ENCODE data around the gene DNAH14. TPM values are rescaled to one million over a fixed set of nuclear protein-coding genes. Genes with fewer than 3 reads are reported as not detected.
"Not testable (repeated sequence)": the region's sequence is repeated elsewhere in the genome, so short reads cannot be mapped to it uniquely, and the experiment has no call there.

The DNAH14 gene
- total RNA-seq, 1 donor = 14.7 TPM

DNA sequence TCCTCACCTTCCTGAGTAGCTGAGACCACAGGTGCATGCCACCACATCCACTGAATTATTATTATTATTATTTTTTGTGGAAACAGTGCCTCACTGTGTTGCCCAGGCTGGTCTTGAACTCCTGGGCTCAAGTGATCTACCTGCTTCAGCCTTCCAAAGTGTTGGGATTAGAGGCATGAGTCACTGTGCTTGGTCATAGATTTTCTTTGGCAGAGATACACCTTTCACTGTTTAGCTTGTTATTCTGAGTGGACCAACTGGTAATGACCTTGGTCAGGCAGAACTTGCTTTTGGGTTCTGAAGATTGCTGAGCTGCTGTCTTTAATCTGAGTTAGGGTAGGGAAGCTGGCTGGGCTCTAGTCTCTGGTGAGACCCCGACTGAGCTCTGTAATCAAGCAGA is 66.8 kb downstream of the DNAH14 start:
- no peak for DNase-seq (ENCODE audit: low read depth)

DNA sequence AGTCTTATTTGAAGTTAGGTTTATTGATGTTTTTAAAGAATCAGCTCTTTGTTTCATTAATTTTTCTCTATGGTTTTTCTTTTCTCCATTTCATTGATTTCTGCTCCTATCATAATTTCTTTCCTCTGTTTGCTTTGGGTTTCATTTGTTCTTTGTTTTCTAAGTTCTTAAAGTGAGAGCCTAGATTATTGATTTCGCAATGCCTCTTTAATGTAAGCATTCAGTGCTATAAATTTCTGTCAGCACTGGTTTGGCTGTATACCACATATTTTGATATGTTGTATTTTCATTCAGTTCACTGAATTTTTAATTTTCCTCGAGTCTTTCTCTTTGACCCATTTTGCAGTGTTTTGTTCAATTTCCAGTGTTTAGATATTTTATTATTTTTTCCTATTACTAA is 68.7 kb downstream of the DNAH14 start:
- TF ChIP-seq, protein P1, sequence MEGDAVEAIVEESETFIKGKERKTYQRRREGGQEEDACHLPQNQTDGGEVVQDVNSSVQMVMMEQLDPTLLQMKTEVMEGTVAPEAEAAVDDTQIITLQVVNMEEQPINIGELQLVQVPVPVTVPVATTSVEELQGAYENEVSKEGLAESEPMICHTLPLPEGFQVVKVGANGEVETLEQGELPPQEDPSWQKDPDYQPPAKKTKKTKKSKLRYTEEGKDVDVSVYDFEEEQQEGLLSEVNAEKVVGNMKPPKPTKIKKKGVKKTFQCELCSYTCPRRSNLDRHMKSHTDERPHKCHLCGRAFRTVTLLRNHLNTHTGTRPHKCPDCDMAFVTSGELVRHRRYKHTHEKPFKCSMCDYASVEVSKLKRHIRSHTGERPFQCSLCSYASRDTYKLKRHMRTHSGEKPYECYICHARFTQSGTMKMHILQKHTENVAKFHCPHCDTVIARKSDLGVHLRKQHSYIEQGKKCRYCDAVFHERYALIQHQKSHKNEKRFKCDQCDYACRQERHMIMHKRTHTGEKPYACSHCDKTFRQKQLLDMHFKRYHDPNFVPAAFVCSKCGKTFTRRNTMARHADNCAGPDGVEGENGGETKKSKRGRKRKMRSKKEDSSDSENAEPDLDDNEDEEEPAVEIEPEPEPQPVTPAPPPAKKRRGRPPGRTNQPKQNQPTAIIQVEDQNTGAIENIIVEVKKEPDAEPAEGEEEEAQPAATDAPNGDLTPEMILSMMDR (IDR thresholded peaks at IDR 0.05; ENCODE audit: insufficient read depth, low read depth, low read length) = no peak
- no peak for DNase-seq (ENCODE audit: low read depth)

More for the DNA sequence above, 66.8 kb downstream of the DNAH14 start:
- no peak overlapping the region for H3K4me3 ChIP-seq (ENCODE audit: low read depth, low read length)
- TF ChIP-seq, protein P1 (IDR thresholded peaks at IDR 0.05; ENCODE audit: insufficient read depth, low read depth, low read length) = no peak

DNA sequence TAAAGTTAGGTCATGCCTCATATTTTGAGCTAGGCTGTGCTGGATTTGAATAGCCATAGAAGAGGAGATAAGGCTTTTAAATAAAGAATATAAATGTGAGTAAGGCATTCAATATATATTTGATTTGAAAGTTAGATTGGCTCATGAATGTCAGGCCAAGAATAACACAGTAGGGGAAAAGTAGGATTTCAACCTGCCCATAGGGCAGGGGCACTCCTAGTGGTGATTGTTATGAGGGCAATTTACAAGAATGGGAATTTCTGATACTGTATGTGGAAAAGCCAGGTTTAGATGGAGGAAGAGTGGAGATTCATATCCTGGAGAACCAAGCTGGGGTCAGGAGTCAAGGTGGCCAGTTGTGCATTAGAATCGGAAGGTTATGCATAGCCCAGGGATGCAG is 74.9 kb downstream of the DNAH14 start:
- TF ChIP-seq, protein P1 (IDR thresholded peaks at IDR 0.05; ENCODE audit: insufficient read depth, low read depth, low read length) = peak; percentile 36
- no peak for DNase-seq (ENCODE audit: low read depth)
- no peak overlapping the region for H3K4me3 ChIP-seq (ENCODE audit: low read depth, low read length)

More for the DNA sequence above, 68.7 kb downstream of the DNAH14 start:
- H3K4me3 ChIP-seq (ENCODE audit: low read depth, low read length) = no peak overlapping the region

DNA sequence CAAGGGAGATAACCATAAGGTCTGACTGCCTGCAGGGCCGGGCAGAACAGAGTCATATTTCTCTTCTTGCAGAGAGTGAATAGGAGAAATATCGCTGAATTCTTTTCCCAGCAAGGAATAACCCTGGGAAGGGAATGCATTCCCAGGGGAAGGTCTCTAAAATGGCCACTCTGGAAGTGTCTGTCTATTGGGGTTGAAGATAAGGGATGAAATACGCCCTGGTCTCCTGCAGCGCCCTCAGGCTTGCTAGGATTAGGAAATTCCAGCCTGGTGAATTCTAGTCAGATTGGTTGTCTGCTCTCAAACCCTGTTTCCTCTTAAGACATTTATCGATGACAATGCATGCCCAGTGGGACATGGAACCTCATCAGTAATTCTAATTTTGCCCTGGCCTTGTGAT is 76.9 kb downstream of the DNAH14 start:
- not testable (repeated sequence) for H3K4me3 ChIP-seq (ENCODE audit: low read depth, low read length); DNase-seq (ENCODE audit: low read depth)

DNA sequence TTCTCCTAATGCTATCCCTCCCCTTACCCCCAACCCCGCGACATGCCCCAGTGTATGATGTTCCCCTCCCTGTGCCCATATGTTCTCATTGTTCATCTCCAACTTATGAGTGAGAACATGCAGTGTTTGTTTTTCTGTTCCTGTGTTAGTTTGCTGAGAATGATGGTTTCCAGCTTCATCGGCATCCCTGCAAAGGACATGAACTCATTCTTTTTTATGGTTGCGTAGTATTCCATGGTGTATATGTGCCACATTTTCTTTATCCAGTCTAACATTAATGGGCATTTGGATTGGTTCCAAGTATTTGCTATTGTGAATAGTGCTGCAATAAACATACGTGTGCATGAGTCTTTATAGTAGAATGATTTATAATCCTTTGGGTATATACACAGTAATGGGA is 78.6 kb downstream of the DNAH14 start:
- DNase-seq (ENCODE audit: low read depth); H3K4me3 ChIP-seq (ENCODE audit: low read depth, low read length): not testable (repeated sequence)

DNA sequence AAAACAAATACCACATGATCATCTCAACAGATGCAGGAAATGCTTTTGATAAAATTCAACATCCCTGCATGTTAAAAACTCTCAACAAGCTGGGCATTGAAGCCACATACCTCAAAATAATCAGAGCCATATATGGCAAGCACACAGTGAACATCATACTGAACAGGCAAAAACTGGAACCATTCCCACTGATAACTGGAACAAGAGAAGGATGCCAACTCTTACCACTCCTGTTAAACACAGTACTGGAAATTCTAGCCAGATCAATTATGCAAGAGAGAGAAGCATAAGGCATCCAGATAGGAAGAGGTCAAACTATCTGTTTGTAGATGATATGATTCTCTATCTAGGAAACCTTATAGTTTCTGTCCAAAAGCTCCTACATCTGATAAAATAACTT is 91.6 kb downstream of the DNAH14 start:
- H3K4me3 ChIP-seq (ENCODE audit: low read depth, low read length) = no peak overlapping the region
- DNase-seq (ENCODE audit: low read depth) = no peak
- TF ChIP-seq, protein P1 (IDR thresholded peaks at IDR 0.05; ENCODE audit: insufficient read depth, low read depth, low read length) = no peak

DNA sequence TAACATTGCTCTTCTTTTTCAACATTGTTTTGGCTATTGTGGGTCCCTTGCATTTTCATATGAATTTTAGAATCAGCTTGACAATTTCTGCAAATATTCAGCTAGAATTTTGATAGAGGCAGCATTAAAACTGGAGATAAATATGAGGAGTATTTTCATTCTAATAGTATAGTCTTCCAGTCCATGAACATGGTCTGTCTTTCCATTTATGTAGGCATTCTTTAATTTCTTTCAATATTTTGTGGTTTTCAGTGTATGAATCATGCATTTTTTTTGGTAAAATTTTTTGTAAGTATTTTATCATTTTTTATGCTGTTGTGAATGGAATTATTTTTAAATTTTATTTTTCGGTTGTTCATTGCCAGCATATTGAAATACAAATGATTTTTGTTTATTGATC is 97.2 kb downstream of the DNAH14 start:
- H3K4me3 ChIP-seq (ENCODE audit: low read depth, low read length) = no peak overlapping the region
- DNase-seq (ENCODE audit: low read depth) = no peak
- TF ChIP-seq, protein P1 (IDR thresholded peaks at IDR 0.05; ENCODE audit: insufficient read depth, low read depth, low read length) = no peak

DNA sequence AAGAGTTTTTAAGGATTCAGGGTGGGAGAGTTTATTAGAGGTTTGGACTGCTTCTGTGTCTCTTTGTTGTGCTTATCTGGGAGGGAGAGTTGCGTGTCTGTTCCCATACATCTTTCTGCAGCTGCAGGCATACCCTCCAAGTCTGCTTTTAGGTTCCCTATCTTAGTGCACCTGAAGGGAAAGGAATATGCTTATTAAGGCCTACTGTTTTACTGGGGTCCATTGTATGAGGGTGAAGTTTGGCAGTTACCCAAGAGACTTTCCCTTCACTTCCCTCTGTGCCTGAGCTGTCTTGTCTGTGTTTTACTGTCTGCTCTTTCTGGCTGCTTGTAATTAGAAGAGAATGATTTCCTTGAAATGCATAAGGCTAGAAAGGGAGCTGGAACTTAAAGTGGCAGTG is 107.0 kb downstream of the DNAH14 start:
- not testable (repeated sequence) for H3K4me3 ChIP-seq (ENCODE audit: low read depth, low read length); DNase-seq (ENCODE audit: low read depth)

DNA sequence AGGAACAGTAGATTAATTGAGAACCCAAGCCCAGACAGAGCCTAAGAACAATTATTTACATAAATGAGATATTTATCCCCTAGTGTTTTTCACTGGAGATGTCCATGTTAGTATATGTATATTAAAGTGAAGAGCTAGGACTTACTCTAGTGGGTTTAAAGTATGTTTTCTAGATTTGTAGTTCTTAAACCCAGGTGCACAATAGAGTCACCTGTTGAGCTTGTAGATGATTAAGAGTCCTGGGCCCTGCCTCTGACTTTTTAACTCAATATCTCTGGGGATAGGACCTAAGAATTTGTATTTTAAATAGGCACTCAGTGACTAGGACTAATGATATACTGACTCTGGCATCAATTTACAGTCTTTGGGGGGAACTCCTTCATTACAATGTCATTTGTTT is 112.8 kb downstream of the DNAH14 start:
- no peak overlapping the region for H3K4me3 ChIP-seq (ENCODE audit: low read depth, low read length)
- DNase-seq (ENCODE audit: low read depth) = no peak
- TF ChIP-seq, protein P1 (IDR thresholded peaks at IDR 0.05; ENCODE audit: insufficient read depth, low read depth, low read length) = no peak
